Caco-2 (cell line): ENCODE measurements around the gene SPATA2L. TPM values are rescaled to one million over a fixed set of nuclear protein-coding genes. Genes with fewer than 3 reads are reported as not detected.

Experiments
- BruUV-seq: library from RNA; stranded (reverse); fragments of 400-500 nt; replicated peaks from 2 replicates; lab custom pipeline; 2021; lab: Mats Ljungman, UMichigan
- CTCF ChIA-PET: fragments of 300-600 bp; sonication (Branson Sonifier 250); formaldehyde crosslinking; loops from one replicate; lab custom pipeline; 2022; ENCODE audit warnings: antibody characterized with exemption; lab: Charles Lee
- POLR2A ChIA-PET: fragments of 300-600 bp; sonication (Branson Sonifier 250); formaldehyde crosslinking; loops from one replicate; lab custom pipeline; 2022; ENCODE audit warnings: antibody characterized with exemption; lab: Charles Lee
- DNase-seq, 2 experiments: peaks; one replicate each; pipeline versions ENCODE4 v3.0.0 to v3.0.0-alpha.2; 2020 to 2022
- H3K27me3 ChIP-seq: replicated peaks from 2 replicates; pipeline ENCODE4 v1.6.0; 2011; ENCODE audit warnings: low read length; ENCODE audit not compliant: control insufficient read depth, insufficient read depth
- H3K36me3 ChIP-seq: 2 replicates; pipeline ENCODE4 v1.5.1; 2011; ENCODE audit warnings: low read length; ENCODE audit not compliant: control insufficient read depth, insufficient read depth
- H3K4me1 ChIP-seq: fragments of 250-450 bp; sonication (Bioruptor Pico); 2 replicates; pipeline ENCODE4 v1.5.1; 2020; ENCODE audit warnings: mild to moderate bottlenecking
- H3K4me3 ChIP-seq: 2 replicates; pipeline ENCODE4 v1.5.1; 2011; ENCODE audit warnings: low read depth, mild to moderate bottlenecking, control low read depth, low read length
- H3K9me3 ChIP-seq: fragments of 250-450 bp; sonication (Bioruptor Pico); 2 replicates; pipeline ENCODE4 v1.5.1; 2020; ENCODE audit warnings: mild to moderate bottlenecking, moderate library complexity
- H3K27ac Mint-ChIP-seq: one replicate; pipeline ENCODE4 v1.8.0; 2022; ENCODE audit warnings: mixed read lengths; ENCODE audit not compliant: unreplicated experiment
- H3K27me3 Mint-ChIP-seq: one replicate; pipeline ENCODE4 v1.8.0; 2022; ENCODE audit warnings: mixed read lengths; ENCODE audit not compliant: insufficient read depth, unreplicated experiment
- H3K36me3 Mint-ChIP-seq: one replicate; pipeline ENCODE4 v1.8.0; 2022; ENCODE audit warnings: mild to moderate bottlenecking, mixed read lengths; ENCODE audit not compliant: insufficient read depth, unreplicated experiment
- H3K4me1 Mint-ChIP-seq: one replicate; pipeline ENCODE4 v1.8.0; 2022; ENCODE audit warnings: low read depth, mixed read lengths; ENCODE audit not compliant: unreplicated experiment
- H3K4me3 Mint-ChIP-seq: one replicate; pipeline ENCODE4 v1.8.0; 2022; ENCODE audit warnings: mild to moderate bottlenecking, moderate library complexity, mixed read lengths; ENCODE audit not compliant: unreplicated experiment
- H3K9me3 Mint-ChIP-seq: one replicate; pipeline ENCODE4 v1.8.0; 2022; ENCODE audit warnings: mixed read lengths; ENCODE audit not compliant: unreplicated experiment
- intact Hi-C: fragments of 100-400 bp; cut with micrococcal nuclease; formaldehyde crosslinking; loops from one replicate; pipeline ENCODE4 v1.10.0; 2022; ENCODE audit not compliant: unreplicated experiment
- total RNA-seq: library from RNA; stranded (reverse); gene quantifications from 2 replicates; pipeline ENCODE4 v1.2.3, GENCODE V29; 2022
- TF ChIP-seq, protein P1 (sequence below), 2 experiments: fragments of 200-600 bp in 1 of 2; IDR thresholded peaks; 1 replicate in 1 of 2; 2 replicates in 1 of 2; pipeline versions ENCODE4 v1.5.1 to v1.8.0; 2011 to 2022; ENCODE audit warnings: antibody characterized with exemption in 1 of 2, control low read depth in 1 of 2, inconsistent platforms in 1 of 2, low read depth in 1 of 2, low read length in 1 of 2, mild to moderate bottlenecking in 1 of 2, moderate library complexity in 1 of 2; ENCODE audit not compliant: insufficient read depth in 1 of 2, severe bottlenecking in 1 of 2, unreplicated experiment in 1 of 2

Gene SPATA2L
- total RNA-seq, 1 experiment from 2014 or later: 16.4 TPM

DNA sequence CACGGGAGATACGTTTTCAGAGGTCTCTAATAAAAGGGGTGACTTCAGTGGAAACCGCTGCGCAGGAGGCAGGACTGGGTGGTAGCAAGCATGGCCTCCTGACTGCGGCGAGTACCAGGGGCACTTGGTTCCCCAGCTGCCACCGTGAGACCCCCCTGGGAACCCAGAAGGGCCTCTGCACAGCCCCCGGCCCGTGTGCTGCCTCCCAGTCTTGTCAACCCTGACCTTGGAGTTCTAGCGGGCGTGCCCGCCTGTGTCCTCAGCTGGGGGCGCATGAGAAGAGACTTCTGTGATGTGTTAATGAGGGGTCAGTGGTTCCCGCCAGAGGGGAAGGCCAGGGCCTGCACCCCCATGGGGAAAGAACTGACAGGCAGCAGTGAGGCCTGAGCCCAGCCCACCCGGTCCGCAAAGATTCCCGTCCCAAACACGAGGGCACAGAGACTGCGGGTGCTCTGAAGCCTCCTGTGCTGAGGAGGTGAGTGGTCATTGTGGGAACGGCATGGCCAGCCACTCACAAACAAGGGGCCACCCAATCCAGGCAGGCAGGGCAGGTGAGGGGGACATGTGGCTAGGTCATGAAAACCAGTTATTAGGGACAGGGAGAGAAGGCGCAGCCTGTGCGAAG lies 29.2 kb upstream of the SPATA2L start:
- H3K4me3 Mint-ChIP-seq: no peak overlapping the region
- BruUV-seq: no TSS peak
- POLR2A ChIA-PET: no interaction called here
- CTCF ChIA-PET: no interaction called here
- no peaks in the 10 kb centered on the region for H3K27me3 Mint-ChIP-seq
- H3K27ac Mint-ChIP-seq: peak overlapping the region; percentile 39
- TF ChIP-seq, protein P1, sequence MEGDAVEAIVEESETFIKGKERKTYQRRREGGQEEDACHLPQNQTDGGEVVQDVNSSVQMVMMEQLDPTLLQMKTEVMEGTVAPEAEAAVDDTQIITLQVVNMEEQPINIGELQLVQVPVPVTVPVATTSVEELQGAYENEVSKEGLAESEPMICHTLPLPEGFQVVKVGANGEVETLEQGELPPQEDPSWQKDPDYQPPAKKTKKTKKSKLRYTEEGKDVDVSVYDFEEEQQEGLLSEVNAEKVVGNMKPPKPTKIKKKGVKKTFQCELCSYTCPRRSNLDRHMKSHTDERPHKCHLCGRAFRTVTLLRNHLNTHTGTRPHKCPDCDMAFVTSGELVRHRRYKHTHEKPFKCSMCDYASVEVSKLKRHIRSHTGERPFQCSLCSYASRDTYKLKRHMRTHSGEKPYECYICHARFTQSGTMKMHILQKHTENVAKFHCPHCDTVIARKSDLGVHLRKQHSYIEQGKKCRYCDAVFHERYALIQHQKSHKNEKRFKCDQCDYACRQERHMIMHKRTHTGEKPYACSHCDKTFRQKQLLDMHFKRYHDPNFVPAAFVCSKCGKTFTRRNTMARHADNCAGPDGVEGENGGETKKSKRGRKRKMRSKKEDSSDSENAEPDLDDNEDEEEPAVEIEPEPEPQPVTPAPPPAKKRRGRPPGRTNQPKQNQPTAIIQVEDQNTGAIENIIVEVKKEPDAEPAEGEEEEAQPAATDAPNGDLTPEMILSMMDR (IDR thresholded peaks at IDR 0.05; ENCODE audit: insufficient read depth in 1 of 2, low read depth in 1 of 2, low read length in 1 of 2, severe bottlenecking in 1 of 2, unreplicated experiment in 1 of 2): no peak
- no peaks in the 10 kb centered on the region for H3K9me3 ChIP-seq
- intact Hi-C loops: no loop called here
- DNase-seq: no peak
- H3K4me3 ChIP-seq: no peak overlapping the region
- H3K36me3 ChIP-seq: peaks cover 3% of the 10 kb centered on the region
- H3K4me1 ChIP-seq: no peaks in the 10 kb centered on the region
- peaks cover 89% of the 10 kb centered on the region for H3K36me3 Mint-ChIP-seq
- H3K4me1 Mint-ChIP-seq: no peaks in the 10 kb centered on the region
- no peaks in the 10 kb centered on the region for H3K9me3 Mint-ChIP-seq
- H3K27me3 ChIP-seq: no peaks in the 10 kb centered on the region

DNA sequence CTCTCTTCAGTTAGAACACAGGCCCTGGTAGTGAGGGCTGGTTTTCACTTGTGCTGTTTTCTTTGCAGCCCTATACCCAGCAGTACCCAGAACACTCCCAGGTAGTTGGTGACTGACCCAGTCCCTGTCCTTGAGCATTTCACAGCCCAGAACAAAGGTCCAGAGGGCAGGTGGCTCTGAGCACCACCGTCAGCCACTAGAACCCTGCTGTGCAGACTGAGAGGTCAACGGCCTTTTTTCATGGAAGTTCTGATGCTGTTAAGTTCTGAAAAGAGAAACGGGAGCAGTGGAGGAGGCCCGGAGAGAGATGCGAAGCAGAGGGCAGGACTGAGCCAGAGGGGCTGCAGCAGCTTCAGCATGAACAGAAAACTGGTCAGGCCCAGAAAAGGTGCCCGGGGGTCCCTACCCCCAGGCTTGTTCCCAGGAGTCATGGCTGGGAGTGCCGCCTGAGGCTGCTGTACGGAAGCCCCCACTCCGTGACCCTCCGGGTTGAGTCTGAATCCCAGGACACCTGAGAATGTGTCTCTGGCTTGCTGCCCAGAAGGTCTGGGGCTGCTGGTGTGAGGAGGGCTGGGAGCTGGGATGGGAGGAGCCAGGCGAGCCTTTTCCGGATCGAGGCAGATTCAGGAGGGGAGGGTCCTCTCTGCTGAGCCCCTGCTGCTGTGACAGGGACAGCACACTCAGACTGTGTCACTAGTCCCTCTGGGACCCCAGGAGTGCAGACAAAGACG lies 28.5 kb upstream of the SPATA2L start:
- POLR2A ChIA-PET: no interaction called here
- H3K4me1 ChIP-seq: no peaks in the 10 kb centered on the region
- BruUV-seq: no TSS peak

DNA sequence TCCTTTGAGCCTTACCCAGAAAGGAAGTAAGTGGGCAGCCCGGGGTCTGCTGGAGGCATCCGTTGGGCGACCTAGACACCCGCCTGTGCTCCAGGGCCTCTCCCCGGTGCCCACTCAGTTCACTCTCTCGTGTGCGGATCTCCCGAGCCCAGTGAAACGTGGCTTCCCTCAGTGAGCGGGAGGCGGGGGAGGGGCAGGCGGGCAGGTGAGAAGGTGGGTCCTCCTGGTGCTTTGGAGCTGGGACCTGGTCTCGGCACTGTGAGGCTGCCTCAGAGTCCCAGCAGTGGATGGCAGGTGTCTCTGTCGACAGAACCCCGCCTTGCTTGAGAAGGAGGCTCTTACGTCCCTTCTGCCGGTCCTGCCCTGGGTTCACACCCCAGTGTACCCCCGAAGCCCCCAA lies 27.8 kb upstream of the SPATA2L start:
- DNase-seq: no peak
- Mint-ChIP-seq H3K9me3 (no peaks in the 10 kb centered on the region), H3K27me3 (no peaks in the 10 kb centered on the region), H3K36me3 (peaks cover 75% of the 10 kb centered on the region), H3K4me3 (no peak overlapping the region), H3K27ac (peak overlapping the region; percentile 39), H3K4me1 (no peaks in the 10 kb centered on the region)
- no peaks in the 10 kb centered on the region for H3K27me3 ChIP-seq
- CTCF ChIA-PET: interaction anchor here (1.0 to 1.4 kb wide), 2 partner anchors 9 to 131 kb away, joined by 3 to 4 read pairs; partner anchors contain the start of gene VPS9D1
- TF ChIP-seq, protein P1 (IDR thresholded peaks at IDR 0.05; ENCODE audit: insufficient read depth in 1 of 2, low read depth in 1 of 2, low read length in 1 of 2, severe bottlenecking in 1 of 2, unreplicated experiment in 1 of 2): no peak
- POLR2A ChIA-PET: no interaction called here
- H3K4me1 ChIP-seq: no peaks in the 10 kb centered on the region
- peaks cover 3% of the 10 kb centered on the region for H3K36me3 ChIP-seq
- H3K9me3 ChIP-seq: no peaks in the 10 kb centered on the region
- BruUV-seq: no TSS peak
- intact Hi-C loops: no loop called here
- H3K4me3 ChIP-seq: no peak overlapping the region

More for the DNA sequence above, 28.5 kb upstream of the SPATA2L start:
- no peak for DNase-seq
- Mint-ChIP-seq H3K4me3 (no peak overlapping the region), H3K36me3 (peaks cover 82% of the 10 kb centered on the region), H3K9me3 (no peaks in the 10 kb centered on the region), H3K27me3 (no peaks in the 10 kb centered on the region), H3K27ac (peak overlapping the region; percentile 39), H3K4me1 (no peaks in the 10 kb centered on the region)
- H3K27me3 ChIP-seq: no peaks in the 10 kb centered on the region
- no peaks in the 10 kb centered on the region for H3K9me3 ChIP-seq
- TF ChIP-seq, protein P1 (IDR thresholded peaks at IDR 0.05; ENCODE audit: insufficient read depth in 1 of 2, low read depth in 1 of 2, low read length in 1 of 2, severe bottlenecking in 1 of 2, unreplicated experiment in 1 of 2): no peak
- H3K4me3 ChIP-seq: no peak overlapping the region
- peaks cover 3% of the 10 kb centered on the region for H3K36me3 ChIP-seq
- CTCF ChIA-PET: interaction anchor here (1.0 to 1.4 kb wide), 2 partner anchors 9 to 131 kb away, joined by 3 to 4 read pairs; partner anchors contain the start of gene VPS9D1
- intact Hi-C loops: no loop called here
